T1000 (cell line): ENCODE measurements around the gene DAGLB.
"Not testable (repeated sequence)": the region's sequence is repeated elsewhere in the genome, so short reads cannot be mapped to it uniquely, and the experiment has no call there.

Experiments used
- DNase-seq: peaks from one replicate; lab custom pipeline; 2025; ENCODE audit warnings: mixed read lengths; lab: John Stamatoyannopoulos, UW

The DAGLB gene

DNA sequence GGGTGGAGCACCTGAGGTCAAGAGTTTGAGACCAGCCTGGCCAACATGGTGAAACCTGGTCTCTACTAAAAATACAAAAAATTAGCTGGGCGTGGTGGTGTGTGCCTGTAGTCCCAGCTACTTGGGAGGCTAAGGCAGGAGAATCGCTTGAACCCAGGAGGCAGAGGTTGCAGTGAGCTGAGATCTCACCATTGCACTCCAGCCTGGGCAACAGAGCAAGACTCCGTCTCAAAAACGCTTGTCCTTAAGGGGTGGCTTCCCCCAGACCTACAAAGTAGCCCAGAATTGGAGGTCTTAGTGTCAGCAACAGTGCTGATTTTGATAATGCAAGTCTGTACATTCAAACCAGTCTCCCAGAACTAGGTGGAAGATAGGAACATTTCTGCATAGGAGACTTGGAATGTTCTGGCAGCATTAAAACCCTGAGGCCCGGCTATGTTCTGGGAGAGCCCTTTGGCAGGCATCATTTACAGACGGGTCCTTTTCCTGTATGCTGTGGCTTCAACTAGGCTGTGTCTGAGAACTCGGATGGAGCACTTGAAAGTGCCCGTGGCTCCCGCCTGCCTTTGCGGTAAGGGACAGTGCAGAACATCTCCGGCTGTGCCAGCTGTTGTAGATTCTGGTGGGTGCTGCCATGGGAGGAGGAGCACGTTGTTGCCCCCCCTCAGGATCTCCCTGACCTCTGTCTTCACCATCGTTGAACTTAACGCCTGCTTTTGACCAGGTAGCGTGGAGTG is 49.8 kb downstream of the DAGLB start:
- not testable (repeated sequence) for DNase-seq

DNA sequence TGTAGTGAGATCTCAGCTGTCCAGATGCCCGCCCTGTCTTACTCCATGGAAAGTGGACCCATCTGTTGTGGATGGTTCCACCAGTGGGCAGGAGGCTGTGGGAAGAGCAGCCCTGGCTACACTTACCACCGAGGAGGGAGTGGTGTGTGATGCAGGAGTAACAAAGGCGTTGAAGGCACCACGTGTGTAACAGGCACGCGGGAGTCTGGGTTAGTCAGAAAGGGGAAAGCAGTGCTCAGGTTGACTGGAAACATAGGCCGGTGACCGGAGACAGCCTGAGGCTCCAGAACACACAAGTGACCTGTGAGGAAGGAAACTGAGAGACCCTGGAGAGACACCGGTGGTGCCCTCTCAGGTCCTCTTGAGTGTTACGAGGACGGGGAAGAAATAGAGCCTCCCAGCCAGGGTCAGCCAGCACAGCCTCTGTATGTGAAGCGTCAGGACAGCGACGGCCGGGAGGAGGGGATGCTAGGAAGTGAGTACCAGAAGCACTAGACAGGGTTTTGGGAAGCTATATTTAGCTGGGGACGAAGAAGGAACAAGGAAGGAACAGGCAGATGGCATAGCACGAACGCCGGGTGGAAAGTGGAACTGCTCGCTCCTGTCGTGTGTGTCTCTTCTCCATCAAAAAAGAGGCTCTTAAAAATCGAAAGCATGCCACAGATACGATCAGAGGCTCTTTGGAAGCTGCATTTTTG is 51.7 kb downstream of the DAGLB start:
- DNase-seq = no peak

DNA sequence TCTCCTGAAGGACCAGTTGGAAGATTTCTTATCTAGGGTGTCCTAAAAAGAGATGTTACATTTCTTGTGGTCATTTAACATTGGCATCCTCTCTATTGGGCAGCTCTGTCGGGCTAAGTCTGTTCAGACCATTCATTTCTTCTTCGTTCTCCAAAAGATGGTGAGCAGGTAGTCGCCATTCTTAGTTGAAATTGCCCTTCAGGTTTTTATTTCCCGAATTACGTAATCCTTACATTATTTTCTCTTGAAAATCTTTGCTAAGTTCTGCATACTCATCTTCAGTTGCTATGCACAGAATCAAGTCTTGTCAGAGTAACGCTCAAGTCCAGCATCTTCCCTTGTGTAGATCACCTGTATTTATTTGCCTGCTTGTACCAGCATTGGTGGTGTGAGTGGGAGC is 53.6 kb downstream of the DAGLB start:
- DNase-seq = no peak

DNA sequence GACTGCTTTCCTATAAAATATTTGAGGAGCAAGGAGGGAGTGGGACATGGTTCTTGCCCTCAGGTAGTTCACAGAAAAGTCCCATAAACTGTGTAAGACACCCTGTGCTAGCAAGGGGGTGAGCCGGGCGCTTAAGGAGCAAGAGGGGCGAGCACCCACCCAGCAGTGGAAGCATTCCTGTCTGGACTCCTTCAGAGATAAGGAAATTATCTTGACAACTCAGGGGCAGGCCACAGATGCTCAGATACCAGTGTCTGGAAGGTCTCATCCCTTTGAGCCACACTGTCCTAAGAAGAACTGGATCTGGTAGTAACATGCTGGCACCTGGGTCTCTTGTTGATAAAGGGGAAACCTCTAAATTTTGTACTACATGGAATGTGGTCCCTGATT is 54.1 kb downstream of the DAGLB start:
- DNase-seq = no peak

DNA sequence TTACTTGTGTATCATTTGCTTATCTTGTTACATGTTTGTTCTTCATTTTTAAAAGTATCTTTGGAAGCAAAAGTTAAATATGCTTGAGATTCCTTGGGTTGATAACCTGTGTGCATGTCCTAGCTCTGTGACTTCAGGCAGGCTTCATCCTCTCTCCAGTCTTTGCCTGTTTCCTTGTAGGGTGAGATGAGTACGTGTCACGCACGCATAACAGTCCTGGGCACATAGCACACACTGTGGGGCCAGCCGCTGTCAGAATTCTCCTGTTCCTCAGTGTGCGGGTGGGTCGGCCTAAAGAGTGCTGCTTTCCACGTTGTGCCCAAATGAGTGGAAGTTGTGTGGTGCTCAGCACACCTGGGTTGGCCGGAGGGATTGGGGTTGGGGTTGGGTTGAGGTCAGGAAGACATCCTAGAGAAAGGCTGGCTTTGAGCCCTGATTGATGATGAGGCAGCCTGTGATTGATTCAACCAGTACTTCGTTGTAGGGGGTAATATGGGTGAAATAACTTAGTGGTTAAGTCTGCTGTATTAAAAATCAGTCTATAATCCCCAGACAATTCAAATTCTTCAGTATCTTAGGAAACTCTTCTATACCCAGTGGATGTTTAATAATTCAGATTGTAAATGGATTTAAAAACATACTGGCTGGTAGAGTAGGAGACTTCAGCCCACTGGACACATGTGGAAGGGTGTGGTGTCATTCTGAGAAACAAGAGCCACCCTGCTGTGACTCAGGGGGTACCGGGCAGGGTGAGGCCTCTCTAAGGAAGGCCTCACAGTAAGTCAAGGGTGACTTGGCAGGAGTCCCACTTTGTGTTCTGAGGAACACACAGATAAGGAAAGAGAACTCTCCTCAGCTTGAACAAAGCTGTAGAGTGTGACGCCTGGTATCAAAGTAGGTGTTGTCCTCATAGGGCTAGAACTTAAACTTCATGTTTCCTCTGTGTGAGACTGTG is 54.8 kb downstream of the DAGLB start:
- DNase-seq = peak; percentile 28

DNA sequence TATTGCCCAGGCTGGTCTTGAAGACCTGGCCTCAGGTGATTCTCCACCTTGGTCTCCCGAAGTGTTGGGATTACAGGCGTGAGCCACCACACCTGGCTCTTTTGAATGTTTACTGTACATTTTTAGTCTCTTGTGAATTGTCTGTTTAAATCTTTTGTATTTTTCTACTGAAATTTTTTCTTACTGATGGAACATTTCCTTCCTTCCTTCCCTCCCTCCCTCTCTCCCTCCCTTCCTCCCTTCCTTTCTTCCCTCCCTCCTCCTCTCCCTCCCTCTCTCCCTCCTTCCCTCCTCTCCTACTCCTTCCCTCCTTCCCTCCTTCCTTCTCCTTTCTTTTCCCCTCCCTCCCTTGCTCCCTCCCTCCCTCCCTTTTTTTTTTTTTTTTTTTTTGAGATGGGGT is 58.0 kb downstream of the DAGLB start:
- DNase-seq = no peak

DNA sequence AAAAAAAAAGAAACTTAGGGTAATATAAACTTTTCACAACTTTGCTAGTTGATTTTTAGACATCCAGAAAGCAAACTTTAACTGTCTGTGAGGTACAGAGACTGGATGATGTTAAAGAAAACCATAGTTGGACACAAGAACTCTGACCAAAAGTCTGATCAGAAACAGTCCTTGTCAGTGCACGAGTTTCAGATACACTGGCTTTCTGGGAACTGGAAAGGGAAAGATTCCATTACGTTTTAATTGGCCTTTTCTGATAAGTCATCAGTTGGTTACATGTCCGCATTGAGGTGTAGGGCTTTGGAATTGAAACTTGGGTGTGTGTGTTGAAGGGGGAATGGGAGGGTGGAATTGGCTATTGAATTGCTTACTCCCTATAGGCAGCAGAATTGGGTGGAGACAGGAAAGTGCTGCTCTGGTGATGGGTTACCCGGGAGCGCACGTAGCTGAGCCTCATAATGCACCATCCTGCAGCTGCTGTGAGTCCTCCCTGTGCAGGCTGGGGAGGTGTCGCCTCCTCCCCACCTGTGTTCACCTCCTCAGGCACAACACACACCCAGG is 59.9 kb downstream of the DAGLB start:
- no peak for DNase-seq

DNA sequence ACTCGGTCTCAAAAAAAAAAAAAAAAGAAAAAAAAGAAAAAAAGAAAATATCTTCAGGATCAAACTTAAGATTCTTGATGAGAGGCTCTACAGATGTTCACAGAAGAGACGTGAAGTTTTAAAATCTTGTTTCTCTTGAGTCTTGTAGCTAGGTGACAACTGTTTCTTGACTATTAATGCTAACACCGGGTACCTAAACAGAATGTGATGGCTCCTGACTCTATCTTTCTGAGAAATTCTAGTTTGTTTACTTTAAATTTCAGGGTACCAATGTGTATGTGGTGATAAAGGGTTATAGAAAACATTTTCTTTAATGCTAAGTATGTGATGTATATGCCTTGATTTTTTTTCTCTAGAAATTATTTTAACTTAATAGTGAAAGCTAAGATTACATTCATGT is 61.0 kb downstream of the DAGLB start:
- no peak for DNase-seq

DNA sequence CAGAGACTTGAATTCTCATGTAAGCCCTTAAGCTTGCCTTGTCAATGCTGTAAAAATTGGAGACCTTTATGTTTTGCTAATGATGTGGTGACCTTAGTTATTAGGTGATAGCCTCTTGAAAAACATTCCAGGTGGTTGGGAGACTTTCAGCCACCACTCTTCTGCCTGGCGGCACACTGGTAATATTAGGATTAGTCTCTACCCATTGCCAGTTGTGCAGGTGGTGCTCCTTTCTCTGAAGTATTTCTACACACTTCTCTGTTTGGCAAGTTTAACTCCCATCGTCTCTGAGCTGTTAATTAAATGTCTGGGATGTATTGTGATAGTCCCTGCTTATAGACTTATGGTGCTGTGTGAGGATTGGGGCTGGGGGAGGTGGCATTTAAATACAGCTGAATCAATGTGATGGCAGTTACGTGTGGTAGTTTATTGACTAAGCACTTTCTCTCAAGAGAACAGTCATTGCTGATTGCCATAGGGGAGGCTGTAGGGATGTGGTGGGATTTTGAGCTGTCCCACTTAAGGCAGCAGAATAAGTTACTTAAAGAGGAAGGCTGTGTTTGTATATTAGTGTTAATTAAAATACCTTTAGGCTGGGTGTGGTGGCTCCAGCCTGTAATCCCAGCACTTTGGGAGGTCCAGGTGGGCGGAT is 61.7 kb downstream of the DAGLB start:
- DNase-seq = no peak

DNA sequence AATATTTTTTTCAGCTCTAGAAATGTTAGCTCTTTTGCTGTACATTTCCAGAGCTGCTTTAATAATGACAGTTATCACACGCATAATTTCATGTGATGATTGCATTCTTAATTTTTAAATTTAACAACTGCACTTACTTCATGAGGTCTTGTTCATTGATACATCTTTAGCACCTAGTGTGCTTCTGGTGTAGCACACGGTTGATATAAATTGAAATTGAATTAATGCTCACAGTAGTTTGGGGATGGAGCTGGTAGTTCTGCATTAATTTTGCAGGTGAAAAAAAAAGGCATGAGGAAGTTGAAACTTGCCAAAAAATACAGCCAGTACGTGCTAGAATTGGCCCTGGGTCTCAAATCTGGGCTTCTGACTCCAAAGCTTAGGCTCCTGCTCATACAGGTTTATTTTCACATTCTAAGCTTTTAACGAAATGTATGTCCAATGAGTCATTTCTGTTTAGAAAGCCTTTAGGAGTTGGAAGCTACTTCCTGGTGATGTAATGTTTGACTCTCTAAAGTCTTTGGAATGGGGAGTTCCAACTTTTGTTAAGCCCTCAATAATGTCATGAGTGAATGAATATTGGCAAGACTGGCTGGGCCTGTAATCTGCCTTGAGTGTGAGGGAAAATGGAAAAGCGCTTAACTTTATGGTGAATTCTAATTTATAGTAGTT is 62.5 kb downstream of the DAGLB start:
- DNase-seq = no peak

DNA sequence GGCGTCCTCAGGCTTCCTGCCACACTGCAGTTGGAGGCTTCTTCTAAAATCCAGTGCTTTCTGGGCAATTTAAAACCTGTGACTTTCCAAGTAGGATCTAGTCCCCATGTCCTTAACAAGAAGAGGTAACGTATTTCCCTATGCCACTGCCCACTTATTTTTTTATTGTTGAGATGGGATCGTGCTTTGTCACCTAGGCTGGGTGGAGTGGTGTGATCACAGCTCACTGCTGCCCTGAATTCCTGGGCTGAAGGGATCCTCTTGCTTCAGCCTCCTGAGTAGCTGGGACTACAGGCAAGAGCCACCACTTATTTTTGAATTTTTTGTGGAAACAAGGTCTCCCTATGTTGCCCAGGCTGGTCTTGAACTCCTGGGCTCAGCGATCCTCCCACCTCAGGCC is 63.4 kb downstream of the DAGLB start:
- DNase-seq = no peak

DNA sequence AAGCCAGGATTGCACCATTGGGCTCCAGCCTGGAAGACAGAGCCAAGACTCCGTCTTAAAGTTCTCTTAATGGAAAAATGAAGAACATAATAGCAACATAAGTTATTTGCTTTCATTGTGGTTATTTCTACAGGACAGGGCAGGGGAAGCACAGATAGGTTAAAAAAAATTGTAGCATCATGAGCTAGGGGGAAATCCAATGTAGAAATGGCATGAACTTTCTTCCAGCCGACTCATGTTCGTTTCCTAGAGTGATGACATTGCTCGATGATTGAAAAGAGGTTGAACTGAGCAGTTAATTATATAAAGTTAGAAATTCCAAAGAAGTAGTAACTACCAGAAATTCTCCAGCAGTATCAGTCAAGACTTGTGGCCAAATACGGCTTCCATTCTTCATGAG is 64.9 kb downstream of the DAGLB start:
- DNase-seq = no peak

DNA sequence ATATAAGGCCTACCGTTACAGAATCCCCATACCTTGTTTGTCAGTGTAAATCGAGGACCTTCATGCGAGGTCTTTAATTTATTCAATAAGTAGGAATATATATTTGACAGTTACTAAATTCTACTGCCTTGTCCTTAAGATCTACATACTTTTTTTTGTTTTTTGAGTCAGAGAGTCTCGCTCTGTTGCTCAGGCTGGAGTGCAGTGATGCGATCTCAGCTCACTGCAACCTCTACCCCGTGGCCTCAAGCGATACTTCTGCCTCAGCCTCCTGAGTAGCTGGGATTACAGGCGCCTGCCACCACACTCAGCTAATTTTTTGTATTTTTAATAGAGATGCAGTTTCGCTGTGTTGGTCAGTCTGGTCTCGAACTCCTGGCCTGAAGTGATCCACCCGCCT is 65.9 kb downstream of the DAGLB start:
- DNase-seq = not testable (repeated sequence)

DNA sequence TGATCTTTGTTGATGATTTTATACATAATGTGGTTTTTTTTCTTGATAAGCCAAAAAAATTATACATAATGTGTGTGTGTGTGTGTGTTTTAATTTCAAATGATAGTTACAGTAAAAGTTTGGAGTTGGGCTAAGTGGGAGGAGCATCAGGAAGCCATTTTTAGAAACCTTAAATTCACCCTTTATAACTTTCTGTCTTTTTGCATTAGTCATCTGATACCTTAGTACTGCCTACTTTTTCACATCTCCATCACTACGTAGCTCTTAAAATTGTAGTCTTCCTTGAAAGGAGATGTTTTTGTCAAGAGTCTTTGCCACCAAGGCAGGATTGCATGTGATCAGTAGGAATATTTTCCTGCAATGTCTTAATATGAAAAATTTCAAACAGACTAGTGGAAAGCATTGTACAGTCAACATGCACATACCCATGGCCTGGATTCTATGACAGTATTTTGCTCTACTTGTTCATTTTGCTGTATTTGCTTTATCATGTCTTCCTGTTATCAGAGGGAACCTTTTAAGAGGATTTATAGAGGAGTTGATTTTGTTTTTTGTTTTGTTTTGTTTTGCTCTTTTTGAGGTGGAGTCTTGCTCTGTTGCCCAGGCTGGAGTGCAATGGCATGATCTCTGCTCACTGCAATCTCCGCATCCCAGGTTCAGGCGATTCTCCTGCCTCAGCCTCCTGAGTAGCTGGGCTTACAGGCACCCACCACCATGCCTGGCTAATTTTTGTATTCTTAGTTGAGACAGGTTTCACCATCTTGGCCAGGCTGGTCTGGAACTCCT is 67.3 kb downstream of the DAGLB start:
- no peak for DNase-seq

DNA sequence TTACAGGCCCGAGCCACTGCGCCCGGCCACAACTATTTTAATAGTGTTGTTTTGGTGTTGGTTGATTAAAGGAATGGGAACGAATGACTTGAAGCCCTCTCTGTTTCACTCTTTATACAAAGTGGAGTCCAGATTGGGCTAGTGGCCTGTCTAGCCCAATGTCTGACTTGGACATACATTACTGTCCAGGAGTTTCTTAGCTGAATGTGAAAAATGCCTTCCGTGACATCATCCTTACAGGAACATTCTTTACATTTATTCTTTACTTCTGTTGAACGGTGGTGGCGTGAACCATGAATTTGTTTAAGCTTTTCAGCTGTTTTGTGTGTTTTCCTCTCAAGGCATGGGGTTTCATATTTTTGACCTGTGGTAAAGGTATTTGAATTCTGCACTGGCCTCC is 67.9 kb downstream of the DAGLB start:
- DNase-seq = no peak

DNA sequence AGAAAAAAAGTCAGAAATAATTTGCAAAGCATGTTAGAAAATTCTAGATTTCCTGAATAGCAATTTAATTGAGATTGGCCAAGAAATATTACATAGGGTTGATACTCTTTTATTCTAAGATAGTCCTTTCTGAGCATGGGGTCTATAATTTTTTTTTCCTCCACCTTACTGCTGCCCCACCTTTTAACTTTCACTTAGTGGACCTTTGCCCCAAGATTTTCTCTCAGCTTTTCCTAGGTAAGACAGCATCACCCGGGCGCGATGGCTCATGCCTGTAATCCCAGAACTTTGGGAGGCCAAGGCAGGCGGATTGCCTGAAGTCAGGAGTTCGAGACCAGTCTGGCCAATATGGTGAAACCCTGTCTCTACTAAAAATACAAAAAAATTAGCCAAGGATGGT is 69.2 kb downstream of the DAGLB start:
- not testable (repeated sequence) for DNase-seq

DNA sequence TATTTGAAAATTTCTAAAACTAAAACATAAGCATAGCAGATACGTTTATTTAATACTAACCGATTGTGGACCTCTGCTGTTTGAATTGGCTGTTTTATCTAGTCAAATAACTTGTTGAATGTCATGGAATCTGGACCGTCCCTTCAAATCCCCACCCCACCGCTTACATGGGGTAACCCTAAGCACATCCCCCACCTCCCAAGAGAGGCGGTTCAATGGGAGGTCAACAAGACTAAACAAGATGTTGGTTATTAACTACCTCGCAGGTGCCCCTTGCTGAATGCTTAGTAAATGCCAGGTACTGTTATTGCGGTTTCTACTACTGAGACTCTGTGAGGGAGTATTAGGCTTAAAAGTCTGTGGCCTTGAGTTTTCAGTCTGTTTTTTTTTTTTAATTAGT is 70.9 kb downstream of the DAGLB start:
- no peak for DNase-seq

DNA sequence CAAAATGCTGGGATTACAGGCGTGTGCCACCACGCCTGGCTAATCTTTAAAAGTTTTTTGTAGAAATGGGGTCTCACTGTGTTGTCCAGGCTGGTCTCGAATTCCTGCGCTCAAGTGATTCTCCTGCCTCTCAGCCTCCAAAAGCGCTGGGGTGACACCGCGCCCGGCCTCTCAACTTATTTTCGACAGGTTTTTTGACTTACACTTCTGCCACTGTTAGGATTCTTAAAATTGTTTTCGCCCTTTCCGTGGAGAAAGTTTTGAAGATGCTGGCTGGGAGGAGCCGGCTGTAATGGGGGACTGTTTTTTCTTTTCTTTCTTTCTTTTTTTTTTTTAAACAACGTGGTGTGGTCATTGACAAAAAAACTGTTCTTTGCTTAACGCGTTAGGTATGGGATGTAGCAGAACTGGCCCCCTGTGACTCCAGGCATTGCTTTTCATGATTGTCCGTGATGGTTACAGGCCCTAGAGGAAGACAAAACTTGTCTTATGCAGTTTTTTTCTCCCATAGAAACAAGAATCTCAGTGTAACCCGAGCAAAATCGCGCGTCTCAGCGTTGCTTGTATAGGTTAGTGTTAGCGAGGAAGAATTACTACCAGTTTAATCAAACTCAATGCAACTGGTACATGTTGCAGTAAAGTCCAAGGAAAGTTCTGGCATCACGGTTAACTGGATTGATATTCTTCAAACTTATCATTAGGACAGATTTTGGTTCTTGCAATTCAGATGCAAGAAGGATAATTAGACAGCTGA is 72.2 kb downstream of the DAGLB start:
- no peak for DNase-seq

DNA sequence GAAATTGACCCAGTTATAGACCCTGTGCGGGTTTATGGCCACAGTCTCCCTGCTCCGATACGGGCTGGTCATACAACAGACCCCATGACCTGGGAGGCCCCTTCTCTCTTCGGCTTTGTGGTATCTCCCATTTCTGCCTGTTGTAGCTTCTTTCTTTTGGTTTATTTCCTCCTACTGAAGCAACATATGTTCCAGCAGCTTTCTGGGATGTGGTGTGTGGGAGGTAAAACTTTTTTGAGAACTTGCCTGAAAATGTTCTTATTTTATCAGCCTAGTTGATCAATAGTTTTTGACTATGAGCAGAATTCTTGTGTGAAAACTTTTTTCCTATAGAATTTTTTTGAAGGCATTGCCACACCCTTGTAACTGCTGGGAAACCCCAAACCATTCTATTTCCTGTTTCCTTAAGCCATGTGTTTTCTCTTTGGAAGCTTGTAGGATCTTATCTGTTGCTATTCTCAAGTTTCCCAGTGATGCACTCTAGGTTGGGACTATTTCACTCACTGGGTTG is 80.0 kb downstream of the DAGLB start:
- DNase-seq = no peak
